Amniotic stem cell (primary cell): Measurements from ENCODE around the gene TRIM8.
A peak's percentile ranks its signal among the peaks of the same experiment; 100 is the strongest.

Source experiments
- DNase-seq: peaks from one replicate; lab custom pipeline; 2025; lab: John Stamatoyannopoulos, UW

TRIM8 gene

DNA sequence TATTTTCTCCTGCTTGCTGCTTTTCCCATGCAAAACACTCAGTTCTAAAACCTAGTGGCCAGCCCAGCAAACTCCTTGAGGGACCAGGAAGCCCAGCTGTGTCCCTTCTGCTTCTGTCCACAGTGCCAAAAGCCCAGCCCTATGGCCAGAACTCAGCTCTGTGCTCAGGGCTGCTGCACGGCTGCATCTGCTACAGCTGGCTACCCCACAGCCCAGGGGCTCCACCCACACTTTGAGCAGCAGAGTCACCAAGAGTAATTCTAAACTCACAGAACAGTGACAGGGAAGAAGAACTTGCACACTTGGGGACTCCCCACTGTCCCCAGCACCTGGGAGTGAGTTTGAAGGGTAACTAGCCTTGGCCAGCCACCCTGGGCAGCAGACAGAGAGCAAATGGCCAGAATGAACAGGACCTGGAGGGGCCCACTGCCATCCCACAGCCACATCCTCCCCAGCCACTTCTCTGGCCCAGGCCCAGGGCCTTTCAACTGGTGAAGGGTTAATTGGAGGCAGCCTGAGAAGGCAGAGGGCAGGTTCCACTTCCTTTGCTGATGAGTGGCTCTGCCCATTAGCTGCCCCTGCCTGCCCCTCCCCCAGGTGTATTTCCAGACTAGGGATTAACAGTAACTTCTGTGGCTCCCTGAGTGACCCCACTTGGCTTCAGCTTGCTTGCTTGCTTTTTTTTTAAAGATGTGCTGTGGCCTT, 28.1 kb upstream of the TRIM8 start:
- DNase-seq: no peak

- no peak for DNase-seq
Measured at GRCh38 chr10:102617041-102617440, 27.2 kb upstream of the TRIM8 start.

GRCh38 chr10:102617816-102618215, 26.5 kb upstream of the TRIM8 start:
- DNase-seq: no peak

DNA sequence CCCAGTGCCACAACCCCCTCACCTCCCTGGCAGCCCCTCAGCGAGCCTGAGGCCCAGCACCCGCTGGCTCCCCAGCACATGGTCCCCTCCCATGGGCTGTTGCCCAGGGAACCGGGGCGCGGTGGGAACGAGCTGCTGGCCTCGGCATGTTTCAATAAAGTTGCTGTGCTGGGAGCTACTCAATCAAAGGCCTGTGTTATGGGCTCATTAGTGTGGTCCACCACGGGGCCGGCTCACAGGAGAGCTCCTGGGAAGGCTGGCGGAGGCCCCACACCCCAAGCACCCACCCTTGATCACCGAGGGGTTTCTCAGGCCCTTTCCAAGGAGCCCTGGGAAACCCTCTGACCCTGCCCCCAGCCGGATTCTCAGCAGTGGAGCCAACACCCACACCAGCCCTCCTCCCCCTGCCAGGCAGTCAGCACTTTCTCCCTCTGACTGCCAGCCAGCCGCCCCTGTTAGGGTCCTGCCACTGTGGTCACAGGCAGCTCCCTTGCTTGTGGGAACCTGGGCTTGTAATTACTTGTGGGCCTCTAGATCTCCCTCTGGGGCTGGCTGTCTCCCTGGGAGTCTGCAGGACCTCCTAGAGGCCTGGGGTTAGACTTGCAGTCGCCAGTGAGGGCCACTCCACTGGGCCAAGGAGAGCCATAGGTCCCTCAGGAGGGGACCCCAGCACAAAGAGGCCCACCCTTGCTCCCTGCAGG, 24.8 kb upstream of the TRIM8 start:
- DNase-seq: no peak

DNA sequence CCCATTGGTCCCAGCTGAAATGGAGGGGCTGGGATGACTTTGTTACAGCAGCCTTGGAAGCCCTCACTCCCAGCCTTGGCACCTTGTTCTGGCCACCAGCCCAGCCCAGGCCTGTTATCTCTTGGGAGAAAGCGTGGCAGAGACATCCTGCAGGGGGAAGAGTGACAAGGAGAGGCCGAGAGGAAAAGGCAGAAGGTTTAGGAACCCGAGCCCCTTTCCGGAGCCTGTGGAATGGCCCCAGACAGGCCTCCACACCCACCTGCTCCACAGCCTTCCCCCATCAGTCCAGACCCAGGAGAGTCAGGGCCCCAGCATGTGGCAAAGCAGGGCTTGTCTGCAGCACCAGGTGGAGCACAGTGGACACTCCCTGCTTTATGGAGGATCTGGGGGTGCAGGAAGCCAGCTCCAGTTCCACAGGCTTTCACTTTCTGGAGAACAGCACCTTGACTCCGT, 24.1 kb upstream of the TRIM8 start:
- DNase-seq: no peak

GRCh38 chr10:102620591-102621442, 23.5 kb upstream of the TRIM8 start:
- no peak for DNase-seq

GRCh38 chr10:102621443-102622325, 22.6 kb upstream of the TRIM8 start:
- no peak for DNase-seq

- no peak for DNase-seq
Measured at GRCh38 chr10:102624094-102624493, 20.2 kb upstream of the TRIM8 start.

GRCh38 chr10:102624751-102625645, 19.3 kb upstream of the TRIM8 start:
- DNase-seq: no peak

DNA sequence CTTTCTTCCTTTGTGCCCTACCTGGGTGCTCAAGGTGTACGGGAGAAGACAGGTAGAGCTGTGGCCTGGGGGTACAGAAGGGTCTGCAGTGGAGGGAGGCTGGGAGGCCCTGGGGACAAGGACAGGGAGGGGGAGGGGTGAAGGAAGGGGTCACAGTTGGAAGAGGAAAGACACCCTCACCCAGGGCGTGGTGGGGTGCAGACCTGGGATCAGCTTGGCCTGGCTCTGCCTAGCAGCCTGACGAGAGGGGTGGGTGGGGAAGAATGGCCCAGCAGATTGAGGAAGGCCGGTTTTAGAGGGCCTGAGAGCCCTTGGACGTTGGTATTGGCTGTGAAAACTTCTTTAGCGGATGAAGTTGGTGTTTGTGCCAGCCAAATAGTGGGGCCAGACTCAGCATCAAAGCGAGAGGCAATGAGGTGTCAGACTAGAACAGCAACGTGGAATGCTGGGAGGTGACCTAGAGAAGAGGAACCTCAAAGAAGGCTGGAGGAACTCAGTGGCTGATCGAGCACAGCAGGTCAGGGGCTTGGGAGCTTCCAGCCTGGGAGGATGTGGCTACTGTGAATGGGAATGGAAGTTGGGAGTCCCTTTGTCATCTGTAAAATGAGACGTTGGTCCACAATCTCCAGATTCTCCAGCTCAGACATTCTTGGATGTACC, 18.1 kb upstream of the TRIM8 start:
- DNase-seq: no peak

- DNase-seq: no peak
Measured at GRCh38 chr10:102627291-102627735, 17.0 kb upstream of the TRIM8 start.

- peak; percentile 46 for DNase-seq
Measured at GRCh38 chr10:102627736-102628293, 16.5 kb upstream of the TRIM8 start.

- no peak for DNase-seq
Measured at GRCh38 chr10:102628451-102628911, 15.8 kb upstream of the TRIM8 start.

- peak; percentile 39 for DNase-seq
Measured at GRCh38 chr10:102629661-102630614, 14.3 kb upstream of the TRIM8 start.

DNA sequence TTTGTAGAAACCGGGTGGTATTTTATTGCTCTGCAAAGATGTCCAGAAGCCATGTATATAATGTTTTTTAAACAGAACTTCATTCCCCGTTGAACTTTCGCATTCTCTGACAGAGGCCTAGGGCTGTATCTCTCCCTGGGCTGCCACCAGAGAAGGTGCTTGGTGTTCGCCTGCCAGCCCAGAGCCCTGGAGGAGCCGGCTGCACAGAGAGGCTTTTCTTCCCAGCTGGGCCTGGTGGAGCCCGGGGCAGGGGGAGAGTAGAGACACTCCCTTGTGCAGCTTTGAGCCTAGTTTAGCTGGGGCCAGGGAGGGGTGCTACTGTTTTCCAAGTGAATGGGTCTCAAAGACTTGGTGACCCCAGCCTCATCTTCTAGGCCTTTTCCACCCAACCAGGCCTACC, 13.6 kb upstream of the TRIM8 start:
- DNase-seq: no peak

- DNase-seq: no peak
Measured at GRCh38 chr10:102631525-102632393, 12.5 kb upstream of the TRIM8 start.

DNA sequence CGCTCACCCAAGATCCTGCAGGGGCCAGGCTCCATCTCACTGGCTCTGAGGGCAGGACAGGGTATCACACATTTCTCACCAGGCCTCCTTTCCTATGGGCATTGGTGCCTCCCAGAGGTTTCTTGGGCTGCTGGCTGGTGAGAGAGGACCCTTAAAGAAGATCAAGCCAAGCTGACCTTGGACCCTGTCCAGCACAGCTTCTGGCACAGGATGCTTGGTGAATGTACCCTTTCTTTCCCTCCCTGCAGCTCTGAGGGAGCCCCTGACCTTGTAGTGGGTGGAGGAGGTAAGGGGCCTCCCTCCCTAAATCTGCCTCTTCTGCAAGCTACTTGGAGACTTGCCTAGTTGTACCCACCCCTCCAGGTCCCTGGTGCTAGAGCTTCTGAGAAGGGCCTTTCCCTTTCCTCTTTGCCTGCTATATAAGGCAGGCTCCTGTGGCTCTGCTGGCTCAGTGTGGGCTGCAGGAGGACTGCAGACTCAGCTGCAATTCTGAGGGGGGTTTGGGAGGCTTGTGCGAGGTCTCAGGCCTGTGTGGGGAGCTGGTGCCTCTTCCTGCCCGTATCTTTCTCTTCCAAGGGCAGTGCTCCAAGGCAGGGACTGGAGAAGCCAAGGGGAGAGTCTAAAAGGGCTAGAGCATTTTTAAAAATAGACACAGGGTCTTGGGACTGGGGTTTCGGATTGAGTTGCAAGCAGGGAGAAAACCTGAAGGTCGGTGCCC, 11.7 kb upstream of the TRIM8 start:
- no peak for DNase-seq
